ENCODE measurements around the gene MAPK14. TPM values are rescaled to one million over a fixed set of nuclear protein-coding genes. Genes with fewer than 3 reads are reported as not detected.
"Not testable (repeated sequence)": the region's sequence is repeated elsewhere in the genome, so short reads cannot be mapped to it uniquely, and the experiment has no call there.

MAPK14 gene
- 10 to 100 TPM; 44.4 to 91.7 (median 59.1) TPM for total RNA-seq

- H3K4me3 ChIP-seq, result peak within 1 kb of the TSS; percentile 79 to 98 (median 93)
- H3K27me3 ChIP-seq, result peaks cover 0 to 15% (median 0%) of the 10 kb centered on the region in 4 donors
- H3K36me3 ChIP-seq, result no peaks in the 10 kb centered on the region
- H3K27ac ChIP-seq, result peak within 1 kb of the TSS; percentile 92 to 94 (median 94)
- H3K9me3 ChIP-seq, result no peaks in the 10 kb centered on the region
- TF ChIP-seq, protein P1, sequence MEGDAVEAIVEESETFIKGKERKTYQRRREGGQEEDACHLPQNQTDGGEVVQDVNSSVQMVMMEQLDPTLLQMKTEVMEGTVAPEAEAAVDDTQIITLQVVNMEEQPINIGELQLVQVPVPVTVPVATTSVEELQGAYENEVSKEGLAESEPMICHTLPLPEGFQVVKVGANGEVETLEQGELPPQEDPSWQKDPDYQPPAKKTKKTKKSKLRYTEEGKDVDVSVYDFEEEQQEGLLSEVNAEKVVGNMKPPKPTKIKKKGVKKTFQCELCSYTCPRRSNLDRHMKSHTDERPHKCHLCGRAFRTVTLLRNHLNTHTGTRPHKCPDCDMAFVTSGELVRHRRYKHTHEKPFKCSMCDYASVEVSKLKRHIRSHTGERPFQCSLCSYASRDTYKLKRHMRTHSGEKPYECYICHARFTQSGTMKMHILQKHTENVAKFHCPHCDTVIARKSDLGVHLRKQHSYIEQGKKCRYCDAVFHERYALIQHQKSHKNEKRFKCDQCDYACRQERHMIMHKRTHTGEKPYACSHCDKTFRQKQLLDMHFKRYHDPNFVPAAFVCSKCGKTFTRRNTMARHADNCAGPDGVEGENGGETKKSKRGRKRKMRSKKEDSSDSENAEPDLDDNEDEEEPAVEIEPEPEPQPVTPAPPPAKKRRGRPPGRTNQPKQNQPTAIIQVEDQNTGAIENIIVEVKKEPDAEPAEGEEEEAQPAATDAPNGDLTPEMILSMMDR (IDR thresholded peaks at IDR 0.05), result peak; percentile 80 to 98 (median 96)
- peak in 3 of 4 donors; percentile 90 to 98 (median 97) for TF ChIP-seq POLR2A (IDR thresholded peaks at IDR 0.05)
- WGBS, 2 donors, result 0% methylated on average over 11 to 13 of the region's 62 CpGs
- peak; percentile 99 for DNase-seq
- intact Hi-C loops (cut with DNase I), result loop anchor here (2.0 to 10.0 kb wide), 2 partner anchors 67 to 167 kb away; partner anchors contain the start of gene BRPF3
- peaks cover 15 to 44% (median 17%) of the 10 kb centered on the region in 3 donors for H3K4me1 ChIP-seq
These were observed at the start of gene MAPK14 for GRCh38 chr6:36027501-36028087. Gene MAPK14 (plus strand): TSS chr6:36027808. CDS start chr6:36028158, 350 bp downstream.

GRCh38 chr6:35980126-35980525, 47.5 kb upstream of the MAPK14 start:
- H3K27me3 ChIP-seq; H3K27ac ChIP-seq; DNase-seq; H3K9me3 ChIP-seq; H3K4me3 ChIP-seq; H3K36me3 ChIP-seq; intact Hi-C loops (cut with DNase I); H3K4me1 ChIP-seq: not testable (repeated sequence)
- WGBS, 2 donors, result 95% methylated on average over 1 of the region's 1 CpG

DNA sequence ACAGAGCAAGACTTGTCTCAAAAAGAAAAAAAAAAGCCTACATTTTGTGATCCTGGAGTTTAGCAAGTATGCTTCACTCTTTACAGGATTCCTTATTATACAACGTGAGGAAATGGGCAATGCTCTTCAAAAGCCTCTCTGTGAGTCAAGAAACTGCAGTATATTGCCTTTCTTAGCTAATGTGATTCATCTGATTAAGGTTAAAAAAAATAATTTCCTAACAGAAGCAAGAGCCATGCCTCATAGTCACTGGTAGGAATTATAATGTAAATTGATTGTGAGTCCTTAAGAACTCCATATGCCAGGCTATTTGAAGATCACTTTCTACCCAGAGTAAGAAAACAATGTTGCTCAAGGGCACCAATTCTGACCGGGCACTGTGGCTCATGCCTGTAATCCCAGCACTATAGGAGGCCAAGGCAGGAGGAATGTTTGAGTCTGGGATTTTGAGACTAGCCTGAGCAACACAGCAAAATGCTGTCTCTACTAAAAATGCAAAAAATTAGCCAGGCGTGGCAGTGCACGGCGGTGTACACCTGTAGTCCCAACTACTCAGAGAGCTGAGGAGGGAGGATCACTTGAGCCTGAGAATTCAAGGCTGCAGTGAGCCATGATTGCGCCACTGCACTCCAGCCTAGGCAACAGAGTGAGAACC, 46.5 kb upstream of the MAPK14 start:
- DNase-seq, result no peak
- 80 to 87% methylated on average over 6 of the region's 6 CpGs for WGBS, 2 donors

DNA sequence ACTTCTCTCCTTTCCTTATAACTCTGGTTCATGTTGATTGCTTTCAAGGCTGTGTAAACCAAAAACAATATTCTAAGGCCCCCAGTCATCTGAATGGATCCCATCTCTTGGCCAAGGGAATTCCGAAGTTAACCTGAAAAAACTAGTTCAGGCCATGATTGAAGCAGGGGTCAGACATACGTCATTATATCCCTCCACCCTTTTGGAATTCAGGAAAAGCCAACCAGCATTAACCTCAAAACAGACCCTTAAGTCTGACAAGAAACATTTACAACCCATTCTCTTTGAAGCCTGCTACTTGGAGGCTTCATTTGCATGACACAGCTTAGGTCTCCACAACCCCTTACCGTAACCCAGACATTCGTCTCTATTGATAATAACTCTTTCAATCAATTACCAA, 42.9 kb upstream of the MAPK14 start:
- H3K36me3 ChIP-seq, result no peaks in the 10 kb centered on the region
- H3K4me3 ChIP-seq, result no peak overlapping the region
- WGBS, 2 donors, result 80 to 91% methylated on average over 4 of the region's 4 CpGs
- no peaks in the 10 kb centered on the region for H3K9me3 ChIP-seq
- TF ChIP-seq, protein P1 (IDR thresholded peaks at IDR 0.05), result no peak
- no peak for TF ChIP-seq POLR2A (IDR thresholded peaks at IDR 0.05)
- H3K27ac ChIP-seq, result no peak overlapping the region
- H3K27me3 ChIP-seq, result no peaks in the 10 kb centered on the region
- no peaks in the 10 kb centered on the region for H3K4me1 ChIP-seq
- intact Hi-C loops (cut with DNase I), result no loop called here
- no peak for DNase-seq

More for the DNA sequence above, 46.5 kb upstream of the MAPK14 start:
- no peak overlapping the region for H3K27ac ChIP-seq
- intact Hi-C loops (cut with DNase I), result no loop called here
- TF ChIP-seq, protein P1 (IDR thresholded peaks at IDR 0.05), result no peak
- TF ChIP-seq POLR2A (IDR thresholded peaks at IDR 0.05), result no peak
- H3K27me3 ChIP-seq, result no peaks in the 10 kb centered on the region
- H3K36me3 ChIP-seq, result no peaks in the 10 kb centered on the region
- no peaks in the 10 kb centered on the region for H3K9me3 ChIP-seq
- no peak overlapping the region for H3K4me3 ChIP-seq
- H3K4me1 ChIP-seq, result no peaks in the 10 kb centered on the region

GRCh38 chr6:35988047-35988446, 39.6 kb upstream of the MAPK14 start:
- H3K9me3 ChIP-seq, result not testable (repeated sequence)
- 81 to 97% methylated on average over 9 of the region's 9 CpGs for WGBS, 2 donors

GRCh38 chr6:35993150-35993549, 34.5 kb upstream of the MAPK14 start:
- 73 to 75% methylated on average over 3 of the region's 3 CpGs for WGBS, 2 donors
- TF ChIP-seq, protein P1 (IDR thresholded peaks at IDR 0.05), result no peak
- TF ChIP-seq POLR2A (IDR thresholded peaks at IDR 0.05), result no peak
- intact Hi-C loops (cut with DNase I), result no loop called here
- no peaks in the 10 kb centered on the region for H3K36me3 ChIP-seq
- H3K27ac ChIP-seq, result no peak overlapping the region
- H3K4me3 ChIP-seq, result no peak overlapping the region
- no peaks in the 10 kb centered on the region for H3K4me1 ChIP-seq
- H3K9me3 ChIP-seq, result no peaks in the 10 kb centered on the region
- H3K27me3 ChIP-seq, result no peaks in the 10 kb centered on the region
- no peak for DNase-seq

More at GRCh38 chr6:35988047-35988446, 39.6 kb upstream of the MAPK14 start:
- H3K4me1 ChIP-seq; intact Hi-C loops (cut with DNase I); H3K36me3 ChIP-seq; H3K27ac ChIP-seq; H3K27me3 ChIP-seq; H3K4me3 ChIP-seq; DNase-seq: not testable (repeated sequence)
